ACHN (cell line): ENCODE results near the gene KRTAP10-4.
"Not testable (repeated sequence)": the region's sequence is repeated elsewhere in the genome, so short reads cannot be mapped to it uniquely, and the experiment has no call there.

Source experiments
- DNase-seq: peaks from one replicate; pipeline ENCODE4 v3.0.0-alpha.2; 2015
- in situ Hi-C: cut with HindIII; loops from 2 replicates; pipeline ENCODE4 v1.10.0; 2017; ENCODE audit warnings: low sequenced_read_pairs, low pct_ligation_motif_present, low pct_unique_long_range_greater_than_20kb

Gene KRTAP10-4

DNA sequence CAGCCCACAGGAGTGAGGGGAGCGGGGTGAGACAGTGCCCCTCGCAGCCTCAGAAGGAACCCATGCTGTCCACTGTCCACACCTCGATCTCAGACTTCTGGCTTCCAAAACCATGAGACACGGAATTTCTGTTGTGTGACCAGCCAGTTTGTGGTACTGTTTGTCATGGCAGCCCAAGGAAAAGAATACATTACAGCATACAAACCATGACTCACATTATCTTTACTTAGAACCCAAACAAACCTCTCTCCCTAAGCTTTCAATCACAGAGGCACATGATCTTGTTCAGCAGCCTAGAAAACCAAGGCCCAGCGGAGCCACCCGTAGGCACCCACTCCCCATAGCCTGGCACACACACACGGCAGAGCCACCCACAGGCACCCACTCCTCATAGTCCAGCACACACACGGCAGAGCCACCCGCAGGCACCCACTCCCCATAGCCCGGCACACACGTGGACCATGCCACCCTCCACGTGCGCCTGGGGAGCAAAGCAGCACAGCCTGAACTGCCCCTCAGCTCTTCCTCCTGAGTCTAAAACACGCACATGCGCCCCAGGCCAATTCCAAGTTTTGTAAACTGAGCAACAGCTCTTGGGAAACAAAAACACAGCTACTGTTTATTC is 458 bp upstream of the KRTAP10-4 start:
- DNase-seq, result no peak
- in situ Hi-C loops, result no loop called here

- in situ Hi-C loops, result no loop called here
- DNase-seq, result no peak
Measured at GRCh38 chr21:44574457-44575306, 1.2 kb downstream of the KRTAP10-4 start.

GRCh38 chr21:44575307-44576024 is 1.9 kb downstream of the KRTAP10-4 start:
- in situ Hi-C loops, result no loop called here

GRCh38 chr21:44576025-44576420 is 2.5 kb downstream of the KRTAP10-4 start:
- in situ Hi-C loops, result no loop called here
- DNase-seq, result no peak

More at GRCh38 chr21:44575307-44576024, 1.9 kb downstream of the KRTAP10-4 start:
- DNase-seq, result no peak

- in situ Hi-C loops, result no loop called here
- no peak for DNase-seq
Measured at GRCh38 chr21:44578371-44579055, 5.0 kb downstream of the KRTAP10-4 start.

GRCh38 chr21:44579056-44579832 is 5.7 kb downstream of the KRTAP10-4 start:
- DNase-seq, result no peak
- in situ Hi-C loops, result no loop called here

- in situ Hi-C loops, result no loop called here
- no peak for DNase-seq
Measured at GRCh38 chr21:44579833-44580144, 6.3 kb downstream of the KRTAP10-4 start.

DNA sequence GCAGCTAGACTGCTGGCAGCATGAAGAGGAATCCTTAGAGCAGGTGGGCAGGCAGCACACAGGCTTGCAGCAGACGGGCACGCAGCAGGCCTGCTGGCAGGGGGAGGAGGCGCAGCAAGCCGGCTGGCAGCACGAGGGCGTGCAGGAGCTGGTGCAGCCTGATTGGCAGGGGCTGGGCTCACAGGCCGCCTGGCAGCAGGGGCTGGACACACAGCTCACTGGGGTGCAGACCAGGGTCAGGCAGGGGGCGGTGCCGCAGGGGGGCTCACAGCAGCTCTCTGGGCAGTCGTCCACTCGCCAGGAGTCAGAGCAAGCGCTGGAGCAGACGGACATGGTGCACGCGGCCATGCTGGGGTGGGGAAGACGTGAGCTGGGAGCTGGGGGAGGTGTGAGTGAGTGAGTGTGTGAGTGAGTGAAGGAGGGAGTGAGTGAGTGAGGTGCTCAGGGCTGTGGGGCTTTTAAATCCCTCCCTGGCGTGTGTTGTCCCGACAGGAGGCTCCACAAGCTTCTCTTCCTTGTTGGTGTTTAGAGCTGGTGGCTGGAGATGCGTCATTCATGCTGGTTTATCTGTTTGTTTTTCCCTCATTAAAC is 6.8 kb downstream of the KRTAP10-4 start, which contains the start of gene KRTAP10-5:
TSS of gene KRTAP10-5 (minus strand) at position 374 of the 591 bp plus-strand sequence. CDS start at position 348, 26 bp downstream.
- DNase-seq, in situ Hi-C loops: not testable (repeated sequence)

DNA sequence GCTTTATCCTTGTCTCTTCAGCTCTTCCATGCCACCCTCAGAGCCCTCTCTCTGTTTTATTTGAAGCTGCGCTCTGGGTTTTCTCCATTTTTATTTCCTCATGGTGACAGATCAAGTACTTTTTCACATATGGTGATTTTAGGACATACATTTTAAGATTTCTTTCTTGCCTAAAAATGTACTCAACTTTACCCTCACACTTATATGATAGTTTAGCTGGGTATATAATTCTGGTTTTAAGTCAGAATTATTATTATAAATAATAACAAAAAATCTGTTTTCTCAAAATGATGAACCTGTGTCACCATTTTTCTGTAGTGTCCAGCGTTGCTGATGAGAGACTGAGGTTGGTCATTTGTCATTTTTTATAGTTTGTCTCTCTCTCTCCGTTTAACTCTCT is 7.6 kb downstream of the KRTAP10-4 start:
- in situ Hi-C loops, result no loop called here
- no peak for DNase-seq

DNA sequence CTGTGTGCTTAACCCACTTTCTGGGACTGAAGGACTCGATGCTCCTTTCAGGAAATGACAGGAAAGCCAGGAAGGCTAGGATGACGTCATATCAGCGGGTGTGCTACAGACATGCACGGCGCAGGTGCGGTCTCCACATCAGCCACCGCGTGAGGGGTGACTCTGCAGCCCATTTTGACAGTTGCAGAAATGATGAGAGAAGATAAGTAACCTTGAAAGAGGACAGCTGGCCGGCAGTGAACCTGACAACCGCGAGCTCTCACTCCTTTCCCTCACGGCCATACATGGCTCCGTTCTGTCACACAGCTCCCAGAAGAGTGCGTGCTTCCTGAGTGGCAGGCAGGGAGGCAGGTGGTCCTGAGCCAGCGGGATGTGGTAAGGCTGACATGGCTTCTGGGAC is 8.5 kb downstream of the KRTAP10-4 start:
- in situ Hi-C loops, result no loop called here
- DNase-seq, result no peak

DNA sequence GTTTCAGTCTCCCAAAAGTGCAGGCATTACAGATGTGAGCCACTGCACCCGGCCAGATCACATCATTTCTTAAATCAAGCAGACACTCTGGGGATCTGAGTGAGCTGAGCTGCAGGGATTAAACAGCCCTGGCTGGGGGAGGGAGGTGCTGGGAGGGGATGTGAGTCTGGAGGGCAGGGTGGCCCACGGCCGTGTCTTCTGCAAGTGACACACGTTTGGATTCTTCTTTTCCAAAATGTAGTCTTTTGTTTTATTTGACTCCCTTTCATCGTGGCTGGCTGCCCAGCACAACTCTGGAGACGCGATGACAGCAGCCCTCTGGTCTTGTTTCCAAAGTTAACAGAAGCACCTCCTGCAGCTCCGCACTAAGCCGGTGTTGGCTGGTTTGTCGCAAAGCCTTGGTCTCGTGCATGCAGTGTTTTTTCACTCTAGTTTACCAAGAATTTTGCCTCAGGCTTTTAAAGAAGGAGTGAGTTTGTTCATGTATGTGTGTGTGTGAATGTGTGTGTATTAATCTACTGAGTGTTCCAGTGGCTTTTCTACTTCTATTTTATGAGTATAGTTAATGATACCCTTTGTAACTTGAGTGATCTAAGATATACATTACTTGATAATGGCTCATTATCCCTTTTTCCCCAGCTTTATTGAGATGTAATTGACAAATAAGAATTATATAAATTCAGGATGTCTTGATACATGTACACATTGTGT is 9.7 kb downstream of the KRTAP10-4 start:
- in situ Hi-C loops, result no loop called here
- DNase-seq, result no peak

GRCh38 chr21:44583800-44584147 is 10.2 kb downstream of the KRTAP10-4 start:
- in situ Hi-C loops, result no loop called here

GRCh38 chr21:44585892-44586291 is 12.4 kb downstream of the KRTAP10-4 start:
- in situ Hi-C loops, result no loop called here
- DNase-seq, result no peak

More at GRCh38 chr21:44583800-44584147, 10.2 kb downstream of the KRTAP10-4 start:
- no peak for DNase-seq

DNA sequence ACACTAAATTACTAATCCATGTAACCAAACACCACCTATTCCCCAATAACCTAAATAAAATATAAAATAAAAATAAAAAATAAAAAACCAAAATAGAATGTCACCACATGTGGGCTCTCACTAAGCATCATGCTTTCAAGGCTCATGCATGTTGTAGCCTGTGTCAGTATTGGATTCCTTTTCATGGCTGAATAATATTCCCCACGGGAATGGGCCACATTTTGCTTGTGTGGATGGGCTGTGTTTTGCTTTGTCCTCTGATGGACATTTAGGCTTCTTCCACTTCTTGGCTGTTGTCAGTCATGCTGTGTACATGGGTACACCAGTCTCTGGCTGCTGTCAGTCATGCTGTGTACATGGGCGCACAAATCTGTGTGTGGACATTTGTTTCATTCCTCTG is 15.6 kb downstream of the KRTAP10-4 start:
- DNase-seq, result no peak
- in situ Hi-C loops, result no loop called here

- in situ Hi-C loops, result no loop called here
- DNase-seq, result no peak
Measured at GRCh38 chr21:44589586-44590305, 16.2 kb downstream of the KRTAP10-4 start.

DNA sequence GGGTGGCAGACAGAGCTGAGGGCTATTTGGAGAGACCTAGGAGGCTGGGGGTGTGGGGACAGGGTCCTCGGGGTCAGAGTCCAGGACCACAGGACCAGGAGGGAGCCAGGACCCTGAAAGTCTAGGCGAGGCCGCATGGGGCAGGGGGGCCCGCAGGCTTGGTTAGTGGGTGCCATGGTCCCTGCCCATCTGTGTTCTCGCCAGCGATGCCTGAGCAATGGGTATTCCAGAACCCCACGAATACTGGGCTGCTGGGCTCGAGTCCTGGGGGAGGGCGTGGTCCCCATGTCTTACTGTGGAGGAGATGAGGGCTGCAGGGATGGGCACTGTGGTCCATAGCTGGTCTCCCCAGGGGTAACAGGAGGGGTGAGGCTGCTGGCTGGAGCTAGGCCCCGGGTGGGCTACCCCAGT is 16.8 kb downstream of the KRTAP10-4 start:
- in situ Hi-C loops, result no loop called here
- DNase-seq, result no peak
